ENCODE measurements around the gene C14orf180.

DNA sequence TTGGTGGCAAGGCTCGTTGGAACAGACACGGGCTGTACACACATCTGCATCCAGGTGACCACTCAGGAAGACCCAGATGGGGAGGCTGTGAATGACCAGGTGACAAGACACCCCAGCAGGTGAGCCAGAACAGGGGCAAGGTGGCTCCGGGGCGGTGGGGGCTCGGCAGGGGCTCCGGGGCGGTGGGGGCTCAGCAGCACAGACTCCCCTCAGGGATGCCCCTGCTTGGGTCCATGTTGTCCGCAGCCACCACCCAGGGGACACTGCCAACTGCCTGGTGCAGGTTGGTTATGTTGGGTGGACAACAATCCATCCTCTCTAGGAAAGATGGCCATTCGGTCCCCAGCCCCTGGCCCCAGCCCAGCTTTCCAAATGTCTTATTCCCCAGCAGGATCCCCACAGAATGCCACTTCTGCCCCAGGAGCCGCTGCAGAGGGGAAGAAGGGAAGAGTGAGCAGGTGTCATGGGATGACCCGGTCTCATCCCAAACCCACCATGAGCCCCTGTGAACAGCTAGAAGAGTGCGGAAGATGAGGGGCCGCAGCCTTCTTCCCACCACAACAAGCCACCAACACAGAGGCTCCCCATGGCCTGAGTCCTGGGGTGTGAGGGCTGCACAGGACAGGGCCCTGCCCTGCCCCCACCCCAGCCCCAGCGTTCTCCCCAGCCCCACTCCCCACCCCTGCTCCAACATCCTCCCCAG is 31.4 kb upstream of the C14orf180 start:
- TF ChIP-seq POLR2AphosphoS5 (IDR thresholded peaks at IDR 0.05; ENCODE audit: low read depth, low read length), result no peak
- no peak for TF ChIP-seq SIN3A (IDR thresholded peaks at IDR 0.05; ENCODE audit: borderline replicate concordance, insufficient read depth, low read length)
